B cell (primary cell): ENCODE data around the gene UBL5. TPM values are rescaled to one million over a fixed set of nuclear protein-coding genes. Genes with fewer than 3 reads are reported as not detected.

Experiments used
- ATAC-seq: fragments of 200-7000 bp; cut with Tn5 transposase; one replicate; pipeline ENCODE4 v1.10.0; 2021; ENCODE audit warnings: low read depth, mild to moderate bottlenecking, moderate number of reproducible peaks, moderate library complexity
- CTCF ChIA-PET: fragments of 350-600 bp; sonication (Branson Sonifier 250); formaldehyde crosslinking; loops from one replicate; lab custom pipeline; 2021; ENCODE audit warnings: antibody characterized with exemption, inconsistent platforms; lab: Charles Lee
- POLR2A ChIA-PET: fragments of 350-600 bp; sonication (Branson Sonifier 250); formaldehyde crosslinking; loops from one replicate; lab custom pipeline; 2021; ENCODE audit warnings: antibody characterized with exemption; lab: Charles Lee
- DNase-seq: peaks from one replicate; pipeline ENCODE4 v3.0.0; 2013
- H2AFZ ChIP-seq: 2 replicates; pipeline ENCODE4 v1.6.1; 2012; ENCODE audit warnings: mild to moderate bottlenecking, low read depth, low read length; ENCODE audit not compliant: insufficient read depth, poor library complexity, severe bottlenecking
- H3K27ac ChIP-seq, 2 donors: 1 replicate in 1 of 2; 2 replicates in 1 of 2; pipeline ENCODE4 v1.5.1; 2012 to 2013; ENCODE audit warnings: low read length in 2 of 2, mild to moderate bottlenecking in 2 of 2, moderate library complexity in 1 of 2
- H3K27me3 ChIP-seq, 4 experiments: fragments of 200-600 bp in 1 of 4; sonication (generic) in 1 of 4; replicated peaks in 1 of 4; 1 replicate in 2 of 4; 2 replicates in 2 of 4; pipeline versions ENCODE4 v1.6.1 to v1.7.0; 2013 to 2016; ENCODE audit warnings: low read length in 3 of 4, mild to moderate bottlenecking in 2 of 4, mixed read lengths in 1 of 4, moderate library complexity in 1 of 4; ENCODE audit not compliant: insufficient read depth in 4 of 4, control insufficient read depth in 3 of 4; ENCODE audit errors: control extremely low read depth in 1 of 4
- H3K36me3 ChIP-seq, 2 experiments: replicated peaks in 1 of 2; 1 replicate in 1 of 2; 2 replicates in 1 of 2; pipeline versions ENCODE4 v1.6.1 to v1.7.1; 2013; ENCODE audit warnings: low read length in 1 of 2; ENCODE audit not compliant: insufficient read depth in 2 of 2, control insufficient read depth in 1 of 2; ENCODE audit errors: control extremely low read depth in 1 of 2, extremely low read depth in 1 of 2
- H3K4me1 ChIP-seq, 2 donors: fragments of 200-600 bp in 1 of 2; sonication (generic) in 1 of 2; 1 replicate in 1 of 2; 2 replicates in 1 of 2; pipeline versions ENCODE4 v1.5.1 to v1.6.1; 2013 to 2017; ENCODE audit warnings: low read length in 2 of 2; ENCODE audit not compliant: control insufficient read depth in 2 of 2, insufficient read depth in 2 of 2
- H3K4me2 ChIP-seq: replicated peaks from 2 replicates; pipeline ENCODE3; 2012; ENCODE audit warnings: mild to moderate bottlenecking, low read depth, low read length; ENCODE audit not compliant: poor library complexity, severe bottlenecking
- H3K4me3 ChIP-seq, 5 experiments: fragments of 200-600 bp in 1 of 5; sonication (generic) in 1 of 5; 1 replicate in 3 of 5; 2 replicates in 2 of 5; pipeline versions ENCODE4 v1.5.1 to v1.7.0; 2011 to 2016; ENCODE audit warnings: low read length in 4 of 5, mild to moderate bottlenecking in 4 of 5, low read depth in 2 of 5, control low read depth in 1 of 5, moderate library complexity in 1 of 5; ENCODE audit not compliant: insufficient read depth in 1 of 5; ENCODE audit errors: control extremely low read depth in 1 of 5, extremely low read depth in 1 of 5
- H3K79me2 ChIP-seq: fragments of 200-600 bp; sonication (generic); one replicate; pipeline ENCODE4 v1.6.0; 2016; ENCODE audit warnings: low read length; ENCODE audit not compliant: control insufficient read depth, insufficient read depth
- H3K9ac ChIP-seq: fragments of 200-600 bp; sonication (generic); 2 replicates; pipeline ENCODE4 v1.6.1; 2017; ENCODE audit warnings: mild to moderate bottlenecking, low read length, moderate library complexity
- H3K9me3 ChIP-seq, 3 donors: one replicate each; pipeline versions ENCODE4 v1.6.1 to v1.7.1; 2013; ENCODE audit warnings: low read length in 2 of 3; ENCODE audit not compliant: control insufficient read depth in 2 of 3, insufficient read depth in 1 of 3; ENCODE audit errors: control extremely low read depth in 1 of 3
- H4K20me1 ChIP-seq: 2 replicates; pipeline ENCODE4 v1.6.0; 2012; ENCODE audit warnings: mild to moderate bottlenecking, low read length; ENCODE audit not compliant: insufficient read depth, control insufficient read depth, poor library complexity, severe bottlenecking
- H3K27ac Mint-ChIP-seq: one replicate; pipeline ENCODE4 v1.8.0; 2021; ENCODE audit warnings: mixed read lengths
- H3K27me3 Mint-ChIP-seq: one replicate; pipeline ENCODE4 v1.8.0; 2021; ENCODE audit warnings: mixed read lengths
- H3K4me1 Mint-ChIP-seq: one replicate; pipeline ENCODE4 v1.8.0; 2021; ENCODE audit warnings: mixed read lengths
- H3K4me3 Mint-ChIP-seq: one replicate; pipeline ENCODE4 v1.8.0; 2021; ENCODE audit warnings: mixed read lengths
- H3K9me3 Mint-ChIP-seq: one replicate; pipeline ENCODE4 v1.8.0; 2022; ENCODE audit warnings: mixed read lengths; ENCODE audit not compliant: insufficient read depth
- EZH2 ChIP-seq: IDR thresholded peaks from 2 replicates; pipeline ENCODE4 v1.6.1; 2012; ENCODE audit warnings: borderline replicate concordance, low read depth, mild to moderate bottlenecking, moderate library complexity, low read length; ENCODE audit not compliant: insufficient read depth, poor library complexity, severe bottlenecking
- WGBS: methylation state at CpG from one replicate; pipeline ENCODE4 v1.1.5; 2013; ENCODE audit warnings: missing lambda C conversion rate; ENCODE audit not compliant: insufficient coverage; 5-methylcytosine and 5-hydroxymethylcytosine counted together
- intact Hi-C: fragments of 100-400 bp; cut with micrococcal nuclease; formaldehyde crosslinking; loops from one replicate; pipeline ENCODE4 v1.10.0; 2022
- polyA plus RNA-seq: library from polyadenylated mRNA; depleted of rRNA; stranded (reverse); fragments of >200 nt; gene quantifications from 2 replicates; pipeline ENCODE4 v1.2.3, GENCODE V29; 2012
- total RNA-seq, 2 donors: library from RNA; stranded (reverse); fragments of 120-200 nt in 1 of 2; gene quantifications; 1 replicate in 1 of 2; 2 replicates in 1 of 2; pipeline versions ENCODE4 v1.2.3 to v1.2.4, GENCODE V29; 2013 to 2022
- TF ChIP-seq, protein P1 (sequence below): fragments of 200-600 bp; IDR thresholded peaks from one replicate; pipeline ENCODE4 v1.8.0; 2022; ENCODE audit warnings: antibody characterized with exemption, mild to moderate bottlenecking

The UBL5 gene
- total and polyA plus RNA-seq, 2 donors (not counting 1 experiment from before 2014, with no cell fraction given): 183 to 315 TPM

DNA sequence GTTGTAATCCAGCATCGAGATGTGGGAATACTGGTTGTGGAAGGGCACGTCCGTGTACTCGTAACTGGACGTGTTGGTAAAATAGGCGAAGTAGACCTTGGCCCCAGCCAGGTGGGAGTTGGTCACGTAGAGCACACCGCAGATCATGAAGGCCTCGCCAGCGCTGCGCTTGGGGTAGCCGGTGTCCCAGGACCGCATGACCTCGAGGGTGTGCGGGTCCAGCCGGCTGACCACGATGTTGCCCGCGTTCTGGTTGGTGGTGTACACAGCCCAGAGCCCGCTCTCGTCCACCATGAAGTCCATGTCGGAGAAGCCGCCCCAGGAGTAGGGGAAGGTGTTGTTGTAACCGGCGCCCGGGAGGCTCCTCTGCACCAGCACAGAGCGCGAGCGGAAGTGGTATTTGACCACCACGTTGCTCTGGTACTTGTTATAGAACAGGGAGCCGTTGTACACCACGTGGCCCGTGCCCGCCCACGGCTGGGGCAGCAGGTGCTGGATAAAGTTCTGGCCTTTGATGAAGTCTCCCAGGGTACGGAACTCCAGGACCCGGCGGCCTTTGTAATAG, 26.6 kb downstream of the UBL5 start:
- ATAC-seq: no peak
- H3K27me3 ChIP-seq: no peaks in the 10 kb centered on the region
- H3K9ac ChIP-seq: no peak overlapping the region
- no peaks in the 10 kb centered on the region for H3K79me2 ChIP-seq
- Mint-ChIP-seq H3K4me3 (no peak overlapping the region), H3K9me3 (no peaks in the 10 kb centered on the region), H3K27me3 (no peaks in the 10 kb centered on the region), H3K4me1 (peaks cover 17% of the 10 kb centered on the region), H3K27ac (no peak overlapping the region)
- ChIA-PET POLR2A (no interaction called here), CTCF (no interaction called here)
- TF ChIP-seq, protein P1, sequence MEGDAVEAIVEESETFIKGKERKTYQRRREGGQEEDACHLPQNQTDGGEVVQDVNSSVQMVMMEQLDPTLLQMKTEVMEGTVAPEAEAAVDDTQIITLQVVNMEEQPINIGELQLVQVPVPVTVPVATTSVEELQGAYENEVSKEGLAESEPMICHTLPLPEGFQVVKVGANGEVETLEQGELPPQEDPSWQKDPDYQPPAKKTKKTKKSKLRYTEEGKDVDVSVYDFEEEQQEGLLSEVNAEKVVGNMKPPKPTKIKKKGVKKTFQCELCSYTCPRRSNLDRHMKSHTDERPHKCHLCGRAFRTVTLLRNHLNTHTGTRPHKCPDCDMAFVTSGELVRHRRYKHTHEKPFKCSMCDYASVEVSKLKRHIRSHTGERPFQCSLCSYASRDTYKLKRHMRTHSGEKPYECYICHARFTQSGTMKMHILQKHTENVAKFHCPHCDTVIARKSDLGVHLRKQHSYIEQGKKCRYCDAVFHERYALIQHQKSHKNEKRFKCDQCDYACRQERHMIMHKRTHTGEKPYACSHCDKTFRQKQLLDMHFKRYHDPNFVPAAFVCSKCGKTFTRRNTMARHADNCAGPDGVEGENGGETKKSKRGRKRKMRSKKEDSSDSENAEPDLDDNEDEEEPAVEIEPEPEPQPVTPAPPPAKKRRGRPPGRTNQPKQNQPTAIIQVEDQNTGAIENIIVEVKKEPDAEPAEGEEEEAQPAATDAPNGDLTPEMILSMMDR: no peak
- TF ChIP-seq EZH2: no peak
- WGBS: 97% methylated on average over 34 of the region's 38 CpGs
- no peaks in the 10 kb centered on the region for H3K9me3 ChIP-seq
- H4K20me1 ChIP-seq: peaks cover 8% of the 10 kb centered on the region
- H3K4me3 ChIP-seq: no peak overlapping the region
- H2AFZ ChIP-seq: no peak overlapping the region
- peaks cover 12% of the 10 kb centered on the region in 2 donors for H3K4me1 ChIP-seq
- H3K36me3 ChIP-seq: no peaks in the 10 kb centered on the region
- H3K27ac ChIP-seq: no peak overlapping the region
- intact Hi-C loops: no loop called here
- no peak overlapping the region for H3K4me2 ChIP-seq
- no peak for DNase-seq

DNA sequence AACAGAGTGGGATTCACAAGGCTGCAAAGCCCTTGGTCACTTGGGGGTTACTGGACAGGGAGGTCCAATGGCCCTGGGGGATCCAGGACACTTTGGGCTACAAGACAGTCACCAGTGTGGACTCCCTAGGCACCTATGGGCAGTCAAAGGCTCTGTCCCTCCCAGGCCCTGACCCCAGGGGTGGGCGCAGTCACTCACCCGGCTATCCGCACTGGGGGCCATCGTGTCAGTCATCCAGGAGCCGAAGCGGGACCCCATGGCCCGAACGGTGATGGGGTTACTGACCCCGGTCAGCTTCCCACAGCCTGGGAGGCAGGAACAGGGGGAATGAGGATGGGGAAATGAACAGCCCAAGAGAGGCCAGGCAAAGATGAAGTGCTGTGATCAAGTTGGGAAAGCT, 28.9 kb downstream of the UBL5 start:
- Histone ChIP-seq H2AFZ (no peak overlapping the region), H3K27ac (no peak overlapping the region), H3K9ac (no peak overlapping the region), H3K4me3 (no peak overlapping the region), H4K20me1 (no peaks in the 10 kb centered on the region), H3K79me2 (no peaks in the 10 kb centered on the region), H3K27me3 (no peaks in the 10 kb centered on the region), H3K36me3 (no peaks in the 10 kb centered on the region), H3K4me2 (no peak overlapping the region), H3K9me3 (no peaks in the 10 kb centered on the region), H3K4me1 (peaks cover 12% of the 10 kb centered on the region in 2 donors)
- peaks cover 17% of the 10 kb centered on the region for H3K4me1 Mint-ChIP-seq
- no peak overlapping the region for H3K4me3 Mint-ChIP-seq
- CTCF ChIA-PET: interaction anchor here (0.6 kb wide), 1 partner anchor 616 kb away, joined by 3 read pairs; no protein-coding TSS in a partner anchor
- no peak overlapping the region for H3K27ac Mint-ChIP-seq
- intact Hi-C loops: no loop called here
- no peaks in the 10 kb centered on the region for H3K27me3 Mint-ChIP-seq
- no peaks in the 10 kb centered on the region for H3K9me3 Mint-ChIP-seq
- 98% methylated on average over 9 of the region's 9 CpGs for WGBS
- DNase-seq (no peak), ATAC-seq (no peak)
- TF ChIP-seq EZH2: no peak
- TF ChIP-seq, protein P1: no peak
- POLR2A ChIA-PET: no interaction called here
